GM12875 (cell line): ENCODE results near the gene ZNF141.

Experiments used
- H3K4me3 ChIP-seq: one replicate; pipeline ENCODE4 v1.5.1; 2011; ENCODE audit warnings: low read depth, low read length, control low read depth
- TF ChIP-seq, protein P1 (sequence below): IDR thresholded peaks from 2 replicates; pipeline ENCODE4 v1.5.1; 2011; ENCODE audit warnings: low read depth, mild to moderate bottlenecking, control low read depth, inconsistent platforms, low read length, moderate library complexity, borderline replicate concordance; ENCODE audit not compliant: insufficient read depth

Gene ZNF141

DNA sequence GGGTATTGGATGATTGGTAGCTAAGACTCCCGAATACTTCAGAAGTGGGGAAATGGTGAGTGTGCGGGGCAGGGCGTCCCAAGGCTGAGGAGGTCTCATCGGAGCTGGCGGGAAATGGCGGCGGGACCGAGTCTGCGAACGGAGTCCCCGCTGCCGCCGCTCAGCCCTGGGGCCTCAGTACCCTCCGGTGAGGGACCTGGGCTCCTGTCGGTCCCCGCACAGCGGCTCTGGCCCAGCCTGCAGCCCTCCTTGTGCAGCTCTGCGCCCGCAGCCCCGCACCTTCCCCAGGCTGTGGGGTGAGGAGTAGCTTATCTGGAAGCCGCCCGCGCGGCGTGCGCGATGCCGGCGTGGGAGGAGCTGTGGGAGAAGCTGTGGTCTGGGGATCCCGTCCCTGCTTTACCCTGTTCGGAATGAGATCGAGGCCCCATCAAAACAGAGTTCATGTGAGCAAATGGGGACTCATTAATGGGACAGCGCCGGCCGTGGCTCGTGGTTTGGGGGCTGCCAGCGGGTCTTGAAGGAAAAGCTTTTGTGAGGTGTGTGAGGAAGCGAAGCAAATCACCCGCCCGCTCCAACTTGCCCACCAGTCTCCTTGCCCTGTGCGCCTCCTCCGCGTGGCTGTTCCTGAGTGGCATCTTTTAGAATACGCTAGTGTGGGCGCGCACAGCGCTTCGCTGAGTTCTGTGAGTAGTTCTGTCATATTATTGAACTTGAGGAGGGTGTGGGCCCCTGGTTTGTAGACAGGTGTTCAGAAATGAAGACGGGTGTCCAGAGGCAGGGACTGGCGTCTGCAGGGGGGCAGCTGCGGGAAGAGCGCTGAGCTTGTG, 531 bp downstream of the ZNF141 start:
- TF ChIP-seq, protein P1, sequence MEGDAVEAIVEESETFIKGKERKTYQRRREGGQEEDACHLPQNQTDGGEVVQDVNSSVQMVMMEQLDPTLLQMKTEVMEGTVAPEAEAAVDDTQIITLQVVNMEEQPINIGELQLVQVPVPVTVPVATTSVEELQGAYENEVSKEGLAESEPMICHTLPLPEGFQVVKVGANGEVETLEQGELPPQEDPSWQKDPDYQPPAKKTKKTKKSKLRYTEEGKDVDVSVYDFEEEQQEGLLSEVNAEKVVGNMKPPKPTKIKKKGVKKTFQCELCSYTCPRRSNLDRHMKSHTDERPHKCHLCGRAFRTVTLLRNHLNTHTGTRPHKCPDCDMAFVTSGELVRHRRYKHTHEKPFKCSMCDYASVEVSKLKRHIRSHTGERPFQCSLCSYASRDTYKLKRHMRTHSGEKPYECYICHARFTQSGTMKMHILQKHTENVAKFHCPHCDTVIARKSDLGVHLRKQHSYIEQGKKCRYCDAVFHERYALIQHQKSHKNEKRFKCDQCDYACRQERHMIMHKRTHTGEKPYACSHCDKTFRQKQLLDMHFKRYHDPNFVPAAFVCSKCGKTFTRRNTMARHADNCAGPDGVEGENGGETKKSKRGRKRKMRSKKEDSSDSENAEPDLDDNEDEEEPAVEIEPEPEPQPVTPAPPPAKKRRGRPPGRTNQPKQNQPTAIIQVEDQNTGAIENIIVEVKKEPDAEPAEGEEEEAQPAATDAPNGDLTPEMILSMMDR = no peak
- H3K4me3 ChIP-seq = peak overlapping the region; percentile 94

GRCh38 chr4:338759-339097, 1.1 kb downstream of the ZNF141 start:
- peak overlapping the region; percentile 94 for H3K4me3 ChIP-seq
- TF ChIP-seq, protein P1 = no peak

GRCh38 chr4:340011-340410, 2.4 kb downstream of the ZNF141 start:
- TF ChIP-seq, protein P1 = no peak
- no peak overlapping the region for H3K4me3 ChIP-seq

- TF ChIP-seq, protein P1 = no peak
- no peak overlapping the region for H3K4me3 ChIP-seq
Measured at GRCh38 chr4:373062-373839, 35.6 kb downstream of the ZNF141 start.

DNA sequence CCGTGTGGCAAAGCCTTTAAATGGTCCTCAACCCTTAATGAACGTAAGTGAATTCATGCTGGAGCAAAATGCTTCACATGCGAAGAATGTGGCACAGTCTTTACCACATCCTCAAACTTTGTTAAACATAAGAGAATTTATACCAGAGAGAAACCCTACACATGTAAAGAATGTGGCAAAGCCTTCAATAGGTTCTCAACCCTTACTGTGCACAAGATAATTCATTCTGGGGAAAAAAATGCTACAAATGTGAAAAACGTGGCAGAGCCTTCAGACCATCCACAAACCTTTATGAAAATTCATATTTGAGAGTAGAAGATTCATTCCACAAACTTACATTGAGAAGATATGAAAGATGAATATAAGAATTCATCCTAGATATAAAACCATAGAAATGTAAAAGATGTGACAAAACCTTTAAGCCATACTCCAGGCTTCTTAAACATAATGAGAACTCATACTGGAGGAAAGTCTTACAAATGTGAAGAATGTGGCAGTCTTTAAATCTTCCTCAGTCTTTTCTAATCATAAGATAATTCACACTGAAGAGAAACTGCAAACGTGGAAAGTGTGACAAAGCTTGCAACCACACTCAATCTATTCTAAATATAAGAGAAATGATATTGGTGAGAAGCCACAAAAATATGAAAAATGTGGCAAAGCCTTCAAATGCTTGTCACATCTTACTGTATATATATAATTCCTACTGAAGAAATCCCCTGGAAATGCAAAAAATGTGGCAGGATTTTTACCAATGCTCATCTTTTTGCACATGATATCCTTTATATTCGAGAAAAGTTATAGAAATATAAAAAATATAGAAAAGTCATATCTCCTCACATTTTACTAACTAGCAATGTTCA, 36.9 kb downstream of the ZNF141 start:
- TF ChIP-seq, protein P1 = no peak
- no peak overlapping the region for H3K4me3 ChIP-seq

- TF ChIP-seq, protein P1 = no peak
- H3K4me3 ChIP-seq = no peak overlapping the region
Measured at GRCh38 chr4:384311-385010, 46.8 kb downstream of the ZNF141 start.
